Caco-2 (cell line): ENCODE measurements around the gene CDC73. TPM values are rescaled to one million over a fixed set of nuclear protein-coding genes. Genes with fewer than 3 reads are reported as not detected.
"Not testable (repeated sequence)": the region's sequence is repeated elsewhere in the genome, so short reads cannot be mapped to it uniquely, and the experiment has no call there.

Source experiments
- BruUV-seq: library from RNA; stranded (reverse); fragments of 400-500 nt; replicated peaks from 2 replicates; lab custom pipeline; 2021; lab: Mats Ljungman, UMichigan
- CTCF ChIA-PET: fragments of 300-600 bp; sonication (Branson Sonifier 250); formaldehyde crosslinking; loops from one replicate; lab custom pipeline; 2022; ENCODE audit warnings: antibody characterized with exemption; lab: Charles Lee
- POLR2A ChIA-PET: fragments of 300-600 bp; sonication (Branson Sonifier 250); formaldehyde crosslinking; loops from one replicate; lab custom pipeline; 2022; ENCODE audit warnings: antibody characterized with exemption; lab: Charles Lee
- DNase-seq, 2 experiments: peaks; one replicate each; pipeline versions ENCODE4 v3.0.0 to v3.0.0-alpha.2; 2020 to 2022
- H3K27me3 ChIP-seq: replicated peaks from 2 replicates; pipeline ENCODE4 v1.6.0; 2011; ENCODE audit warnings: low read length; ENCODE audit not compliant: control insufficient read depth, insufficient read depth
- H3K36me3 ChIP-seq: 2 replicates; pipeline ENCODE4 v1.5.1; 2011; ENCODE audit warnings: low read length; ENCODE audit not compliant: control insufficient read depth, insufficient read depth
- H3K4me1 ChIP-seq: fragments of 250-450 bp; sonication (Bioruptor Pico); 2 replicates; pipeline ENCODE4 v1.5.1; 2020; ENCODE audit warnings: mild to moderate bottlenecking
- H3K4me3 ChIP-seq: 2 replicates; pipeline ENCODE4 v1.5.1; 2011; ENCODE audit warnings: low read depth, mild to moderate bottlenecking, control low read depth, low read length
- H3K9me3 ChIP-seq: fragments of 250-450 bp; sonication (Bioruptor Pico); 2 replicates; pipeline ENCODE4 v1.5.1; 2020; ENCODE audit warnings: mild to moderate bottlenecking, moderate library complexity
- H3K27ac Mint-ChIP-seq: one replicate; pipeline ENCODE4 v1.8.0; 2022; ENCODE audit warnings: mixed read lengths; ENCODE audit not compliant: unreplicated experiment
- H3K27me3 Mint-ChIP-seq: one replicate; pipeline ENCODE4 v1.8.0; 2022; ENCODE audit warnings: mixed read lengths; ENCODE audit not compliant: insufficient read depth, unreplicated experiment
- H3K36me3 Mint-ChIP-seq: one replicate; pipeline ENCODE4 v1.8.0; 2022; ENCODE audit warnings: mild to moderate bottlenecking, mixed read lengths; ENCODE audit not compliant: insufficient read depth, unreplicated experiment
- H3K4me1 Mint-ChIP-seq: one replicate; pipeline ENCODE4 v1.8.0; 2022; ENCODE audit warnings: low read depth, mixed read lengths; ENCODE audit not compliant: unreplicated experiment
- H3K4me3 Mint-ChIP-seq: one replicate; pipeline ENCODE4 v1.8.0; 2022; ENCODE audit warnings: mild to moderate bottlenecking, moderate library complexity, mixed read lengths; ENCODE audit not compliant: unreplicated experiment
- H3K9me3 Mint-ChIP-seq: one replicate; pipeline ENCODE4 v1.8.0; 2022; ENCODE audit warnings: mixed read lengths; ENCODE audit not compliant: unreplicated experiment
- CTCF ChIP-seq, 2 experiments: fragments of 200-600 bp in 1 of 2; IDR thresholded peaks; 1 replicate in 1 of 2; 2 replicates in 1 of 2; pipeline versions ENCODE4 v1.5.1 to v1.8.0; 2011 to 2022; ENCODE audit warnings: antibody characterized with exemption in 1 of 2, control low read depth in 1 of 2, inconsistent platforms in 1 of 2, low read depth in 1 of 2, low read length in 1 of 2, mild to moderate bottlenecking in 1 of 2, moderate library complexity in 1 of 2; ENCODE audit not compliant: insufficient read depth in 1 of 2, severe bottlenecking in 1 of 2, unreplicated experiment in 1 of 2
- intact Hi-C: fragments of 100-400 bp; cut with micrococcal nuclease; formaldehyde crosslinking; loops from one replicate; pipeline ENCODE4 v1.10.0; 2022; ENCODE audit not compliant: unreplicated experiment
- total RNA-seq: library from RNA; stranded (reverse); gene quantifications from 2 replicates; pipeline ENCODE4 v1.2.3, GENCODE V29; 2022

Gene CDC73
- total RNA-seq, 1 experiment from 2014 or later = 48.9 TPM

DNA sequence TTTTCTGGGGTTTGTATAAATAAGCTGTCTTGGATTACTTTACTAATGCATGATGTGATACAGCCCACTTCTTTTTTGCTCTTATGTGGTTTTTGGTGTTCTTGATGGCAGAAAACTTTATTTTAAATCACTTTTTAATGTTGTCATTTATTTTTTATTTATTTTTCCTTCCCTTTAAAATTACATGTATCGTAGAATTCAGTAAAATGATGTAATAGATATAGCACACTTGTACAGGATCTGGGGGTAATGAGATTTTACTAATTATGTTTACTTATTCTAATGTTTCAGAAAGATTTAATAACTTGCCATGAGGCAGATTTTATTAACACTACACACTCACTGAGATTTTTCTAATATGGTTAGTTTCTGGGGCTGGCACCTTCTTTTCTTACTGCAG, 65.3 kb downstream of the CDC73 start:
- TF ChIP-seq CTCF (IDR thresholded peaks at IDR 0.05; ENCODE audit: insufficient read depth in 1 of 2, low read depth in 1 of 2, low read length in 1 of 2, severe bottlenecking in 1 of 2, unreplicated experiment in 1 of 2) = no peak
- ChIA-PET CTCF (no interaction called here), POLR2A (no interaction called here)
- intact Hi-C loops = no loop called here
- DNase-seq = no peak
- Mint-ChIP-seq H3K4me3 (no peak overlapping the region), H3K36me3 (peaks cover 6% of the 10 kb centered on the region), H3K9me3 (no peaks in the 10 kb centered on the region), H3K27ac (no peak overlapping the region), H3K4me1 (peaks cover 18% of the 10 kb centered on the region), H3K27me3 (no peaks in the 10 kb centered on the region)
- no TSS peak for BruUV-seq
- no peak overlapping the region for H3K4me3 ChIP-seq
- H3K36me3 ChIP-seq = no peaks in the 10 kb centered on the region
- no peaks in the 10 kb centered on the region for H3K27me3 ChIP-seq
- peaks cover 19% of the 10 kb centered on the region for H3K4me1 ChIP-seq
- H3K9me3 ChIP-seq = peaks cover 5% of the 10 kb centered on the region; the same call in 1 of the 2 replicates

- peaks cover 12% of the 10 kb centered on the region for H3K4me1 Mint-ChIP-seq
- BruUV-seq, H3K4me3 Mint-ChIP-seq, H3K27me3 Mint-ChIP-seq, DNase-seq, H3K27me3 ChIP-seq, H3K4me3 ChIP-seq, H3K36me3 Mint-ChIP-seq, H3K27ac Mint-ChIP-seq, POLR2A ChIA-PET, H3K9me3 Mint-ChIP-seq, intact Hi-C loops, CTCF ChIA-PET, H3K36me3 ChIP-seq: not testable (repeated sequence)
- Histone ChIP-seq H3K4me1 (peaks cover 11% of the 10 kb centered on the region), H3K9me3 (peaks cover 13% of the 10 kb centered on the region; the same call in 1 of the 2 replicates)
These were observed 67.1 kb downstream of the CDC73 start for GRCh38 chr1:193188915-193189314.

DNA sequence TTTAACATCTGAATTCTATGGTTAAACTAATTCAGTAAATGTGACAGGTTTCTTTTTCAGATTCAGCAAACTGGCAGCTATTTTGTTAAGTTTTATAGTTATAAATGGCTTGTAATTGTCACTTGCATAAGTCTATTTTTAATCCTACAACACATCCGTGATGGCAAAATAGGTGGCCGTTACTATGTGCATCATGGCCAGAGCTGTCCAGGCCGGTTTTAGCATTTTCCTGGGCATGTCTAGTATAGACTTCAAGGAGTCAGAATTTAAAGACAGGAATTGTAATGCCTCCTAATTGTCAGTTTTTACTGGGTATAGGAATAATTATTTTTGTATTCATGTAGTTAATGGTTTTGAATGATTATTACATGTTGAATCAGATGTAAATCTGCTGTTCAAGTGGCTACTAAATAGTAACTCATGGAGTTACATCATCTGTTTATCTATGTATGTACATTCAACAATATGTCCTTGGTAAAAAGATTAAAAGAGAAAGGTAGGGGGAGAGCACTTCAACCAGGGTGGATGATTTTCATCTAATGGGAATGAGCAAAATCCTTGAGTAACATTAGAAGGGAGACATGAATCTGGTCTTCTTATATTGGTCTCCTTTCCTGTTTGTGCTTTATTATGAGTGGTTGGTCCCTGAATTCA, 67.7 kb downstream of the CDC73 start:
- H3K4me1 Mint-ChIP-seq = peaks cover 12% of the 10 kb centered on the region
- intact Hi-C loops = loop anchor here (1.0 kb wide), 1 partner anchor 149 kb away; no protein-coding TSS in a partner anchor
- Histone ChIP-seq H3K36me3 (0 out of 2 replicates have a peak, but pooled peaks cover 2% of the 10 kb centered on the region), H3K9me3 (peaks cover 13% of the 10 kb centered on the region; the same call in 1 of the 2 replicates), H3K4me1 (peaks cover 11% of the 10 kb centered on the region), H3K4me3 (no peak overlapping the region), H3K27me3 (no peaks in the 10 kb centered on the region)
- DNase-seq = no peak
- H3K27ac Mint-ChIP-seq = no peak overlapping the region
- H3K36me3 Mint-ChIP-seq = peaks cover 6% of the 10 kb centered on the region
- H3K9me3 Mint-ChIP-seq = no peaks in the 10 kb centered on the region
- TF ChIP-seq CTCF (IDR thresholded peaks at IDR 0.05; ENCODE audit: insufficient read depth in 1 of 2, low read depth in 1 of 2, low read length in 1 of 2, severe bottlenecking in 1 of 2, unreplicated experiment in 1 of 2) = no peak
- no TSS peak for BruUV-seq
- no peak overlapping the region for H3K4me3 Mint-ChIP-seq
- H3K27me3 Mint-ChIP-seq = no peaks in the 10 kb centered on the region
- ChIA-PET POLR2A (no interaction called here), CTCF (no interaction called here)
